IMR-90 (cell line): ENCODE measurements around the gene CLCN6. TPM values are rescaled to one million over a fixed set of nuclear protein-coding genes. Genes with fewer than 3 reads are reported as not detected.

Experiments used
- ATAC-seq: fragments of 200-7000 bp; cut with Tn5 transposase; 2 replicates; pipeline ENCODE4 v1.9.1; 2020; ENCODE audit warnings: low read depth, mild to moderate bottlenecking, moderate library complexity
- BruUV-seq: library from RNA; stranded (reverse); fragments of 400-500 nt; replicated peaks from 2 replicates; lab custom pipeline; 2021; lab: Mats Ljungman, UMichigan
- CTCF ChIA-PET: fragments of 300-600 bp; formaldehyde crosslinking; extraction: SDS; loops from one replicate; lab custom pipeline; 2021; ENCODE audit warnings: antibody characterized with exemption; lab: Yijun Ruan, JAX
- POLR2A ChIA-PET: fragments of 300-600 bp; sonication (Branson Sonifier 250); formaldehyde crosslinking; loops from one replicate; lab custom pipeline; 2022; ENCODE audit warnings: antibody characterized with exemption; ENCODE audit not compliant: unreplicated experiment; lab: Charles Lee
- DNase-seq: peaks from one replicate; pipeline ENCODE4 v3.0.0; 2013
- H2AFZ ChIP-seq: replicated peaks from 2 replicates; pipeline ENCODE3; 2013; ENCODE audit warnings: low read length, mild to moderate bottlenecking; ENCODE audit not compliant: poor library complexity
- H2AK5ac ChIP-seq: 2 replicates; pipeline ENCODE4 v1.6.1; 2013; ENCODE audit warnings: low read depth, low read length, inconsistent platforms
- H2AK9ac ChIP-seq: replicated peaks from 2 replicates; pipeline ENCODE3; 2013; ENCODE audit warnings: mild to moderate bottlenecking, low read depth, low read length, moderate library complexity; ENCODE audit not compliant: poor library complexity
- H2BK120ac ChIP-seq: 2 replicates; pipeline ENCODE4 v1.6.1; 2013; ENCODE audit warnings: low read depth, low read length, inconsistent platforms
- H2BK15ac ChIP-seq: 3 replicates; pipeline ENCODE4 v1.6.1; 2013; ENCODE audit warnings: low read depth, low read length, inconsistent platforms
- H2BK20ac ChIP-seq: 2 replicates; pipeline ENCODE4 v1.6.1; 2013; ENCODE audit warnings: low read depth, mild to moderate bottlenecking, inconsistent platforms, low read length, moderate library complexity
- H2BK5ac ChIP-seq: 2 replicates; pipeline ENCODE4 v1.6.1; 2013; ENCODE audit warnings: mild to moderate bottlenecking, low read depth, low read length, inconsistent platforms; ENCODE audit not compliant: poor library complexity, severe bottlenecking
- H3K14ac ChIP-seq: replicated peaks from 2 replicates; pipeline ENCODE4 v1.6.1; 2013; ENCODE audit warnings: low read depth, low read length, inconsistent platforms
- H3K18ac ChIP-seq: 2 replicates; pipeline ENCODE4 v1.6.1; 2013; ENCODE audit warnings: low read depth, low read length, control low read depth
- H3K23ac ChIP-seq: 2 replicates; pipeline ENCODE4 v1.6.1; 2013; ENCODE audit warnings: low read depth, low read length, inconsistent platforms
- H3K27ac ChIP-seq: 2 replicates; pipeline ENCODE4 v1.5.1; 2013; ENCODE audit warnings: mild to moderate bottlenecking, control low read depth, low read length; ENCODE audit not compliant: insufficient read depth
- H3K27me3 ChIP-seq: 2 replicates; pipeline ENCODE4 v1.6.1; 2013; ENCODE audit warnings: low read length; ENCODE audit not compliant: control insufficient read depth, insufficient read depth
- H3K36me3 ChIP-seq: 2 replicates; pipeline ENCODE4 v1.6.1; 2013; ENCODE audit warnings: low read length, mixed read lengths; ENCODE audit not compliant: control insufficient read depth, insufficient read depth
- H3K4ac ChIP-seq: 2 replicates; pipeline ENCODE4 v1.6.1; 2013; ENCODE audit warnings: low read depth, low read length, inconsistent platforms
- H3K4me1 ChIP-seq: 2 replicates; pipeline ENCODE4 v1.6.1; 2013; ENCODE audit warnings: low read length, mixed read lengths; ENCODE audit not compliant: control insufficient read depth, insufficient read depth
- H3K4me2 ChIP-seq: 2 replicates; pipeline ENCODE4 v1.6.1; 2013; ENCODE audit warnings: low read depth, mild to moderate bottlenecking, control low read depth, low read length, moderate library complexity
- H3K4me3 ChIP-seq: 2 replicates; pipeline ENCODE4 v1.5.1; 2013; ENCODE audit warnings: low read depth, mild to moderate bottlenecking, control low read depth, low read length, moderate library complexity; ENCODE audit not compliant: insufficient read depth
- H3K56ac ChIP-seq: 2 replicates; pipeline ENCODE4 v1.6.1; 2013; ENCODE audit warnings: low read length, inconsistent platforms; ENCODE audit not compliant: insufficient read depth; ENCODE audit errors: extremely low read depth
- H3K79me1 ChIP-seq, 2 experiments: 2 replicates each; pipeline ENCODE4 v1.6.1; 2013; ENCODE audit warnings: low read length in 2 of 2, inconsistent platforms in 1 of 2, low read depth in 1 of 2
- H3K9ac ChIP-seq: 2 replicates; pipeline ENCODE4 v1.6.1; 2013; ENCODE audit warnings: low read depth, low read length, control low read depth
- H3K9me1 ChIP-seq: 2 replicates; pipeline ENCODE4 v1.6.1; 2013; ENCODE audit warnings: low read length, inconsistent platforms; ENCODE audit not compliant: insufficient read depth
- H3K9me3 ChIP-seq: 2 replicates; pipeline ENCODE4 v1.6.1; 2013; ENCODE audit warnings: low read length; ENCODE audit not compliant: control insufficient read depth, insufficient read depth
- H4K20me1 ChIP-seq: 2 replicates; pipeline ENCODE4 v1.6.1; 2013; ENCODE audit warnings: low read length, inconsistent platforms; ENCODE audit not compliant: insufficient read depth
- H4K5ac ChIP-seq: 2 replicates; pipeline ENCODE4 v1.6.1; 2013; ENCODE audit warnings: mild to moderate bottlenecking, low read depth, low read length, control low read depth
- H4K8ac ChIP-seq, 2 experiments: 2 replicates each; pipeline ENCODE4 v1.6.1; 2013; ENCODE audit warnings: low read depth in 2 of 2, low read length in 2 of 2, control low read depth in 1 of 2, inconsistent platforms in 1 of 2
- H4K91ac ChIP-seq: 2 replicates; pipeline ENCODE4 v1.6.1; 2013; ENCODE audit warnings: low read depth, low read length, inconsistent platforms; ENCODE audit not compliant: insufficient read depth
- CEBPB ChIP-seq: IDR thresholded peaks from 2 replicates; pipeline ENCODE4 v1.6.1; 2012; ENCODE audit warnings: low read depth, low read length, improper control_type of control experiment
- RCOR1 ChIP-seq: IDR thresholded peaks from 2 replicates; pipeline ENCODE4 v1.6.1; 2012; ENCODE audit warnings: mild to moderate bottlenecking, low read length, improper control_type of control experiment; ENCODE audit not compliant: insufficient replicate concordance
- WGBS, 2 experiments: methylation state at CpG; one replicate each; pipeline versions ENCODE4 v1.1.5 to v1.1.7; 2013; ENCODE audit warnings: missing lambda C conversion rate in 2 of 2; ENCODE audit not compliant: insufficient read length in 1 of 2; ENCODE audit errors: extremely low coverage in 2 of 2; 5-methylcytosine and 5-hydroxymethylcytosine counted together
- dilution Hi-C: fragments of 300-500 bp; cut with HindIII; formaldehyde crosslinking; loops from one replicate; pipeline ENCODE4 v1.14.3; 2018; ENCODE audit warnings: low sequenced_read_pairs; ENCODE audit not compliant: unreplicated experiment
- in situ Hi-C: fragments of 300-500 bp; cut with MboI; formaldehyde crosslinking; loops from 3 replicates; pipeline ENCODE4 v1.14.3; 2019; ENCODE audit warnings: low sequenced_read_pairs, inconsistent platforms, mixed read lengths
- intact Hi-C: fragments of 100-400 bp; cut with micrococcal nuclease; formaldehyde crosslinking; loops from 2 replicates; pipeline ENCODE4 v1.10.0; 2022
- polyA plus RNA-seq, 3 experiments: library from polyadenylated mRNA; depleted of rRNA; stranded (reverse); fragments of >200 nt; gene quantifications; 2 replicates each; pipeline ENCODE4 v1.2.3, GENCODE V29; 2012; ENCODE audit warnings: low replicate concordance in 1 of 3
- total RNA-seq: library from RNA; depleted of rRNA; stranded (reverse); fragments of >200 nt; gene quantifications from 2 replicates; pipeline ENCODE4 v1.2.3, GENCODE V29; 2012
- TF ChIP-seq, protein P1 (sequence below): conservative IDR thresholded peaks from 2 replicates; pipeline ENCODE4 v1.5.1; 2012; ENCODE audit warnings: mild to moderate bottlenecking, low read depth, low read length, improper control_type of control experiment

CLCN6 gene
- total and polyA plus RNA-seq, 2 of the 4 experiments (the other 2 are of a cell fraction): 4.1 to 10.6 TPM

DNA sequence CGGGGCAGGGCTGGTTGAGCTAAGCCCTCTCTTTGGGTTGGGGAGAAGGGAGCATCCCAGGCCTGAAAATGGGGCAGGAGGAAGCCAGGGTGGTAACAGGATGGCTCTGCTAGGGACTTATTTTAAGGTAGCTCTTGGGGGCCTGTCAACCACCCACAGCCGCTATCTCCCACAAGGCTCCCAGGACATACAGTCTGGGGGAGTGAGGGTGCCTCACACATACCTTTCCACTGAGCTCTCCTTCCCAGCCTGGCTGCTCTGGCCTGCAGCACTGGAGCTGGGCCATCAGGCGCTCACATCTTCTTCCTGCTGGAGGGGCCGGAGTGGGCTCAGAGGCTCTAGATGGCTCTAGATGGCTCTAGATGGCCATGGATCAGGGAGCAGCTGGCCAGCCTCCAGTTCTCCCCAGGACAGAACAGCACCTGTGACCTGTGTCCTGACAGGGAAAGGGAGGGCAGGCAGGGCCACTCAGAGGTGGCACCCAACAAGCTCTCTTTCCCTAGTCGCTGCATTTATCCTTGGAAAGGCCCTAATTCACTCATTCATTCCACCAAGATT, 63.7 kb downstream of the CLCN6 start:
- no peak overlapping the region for H3K14ac ChIP-seq
- no peak overlapping the region for H2BK5ac ChIP-seq
- no peaks in the 10 kb centered on the region for H3K79me1 ChIP-seq
- H3K36me3 ChIP-seq: no peaks in the 10 kb centered on the region
- H4K91ac ChIP-seq: no peak overlapping the region
- no peaks in the 10 kb centered on the region for H4K20me1 ChIP-seq
- CTCF ChIA-PET: no interaction called here
- H4K8ac ChIP-seq: no peak overlapping the region
- H3K9ac ChIP-seq: no peak overlapping the region
- H3K4me2 ChIP-seq: no peak overlapping the region
- ATAC-seq (no peak), DNase-seq (no peak)
- H2BK120ac ChIP-seq: no peak overlapping the region
- H2AFZ ChIP-seq: no peak overlapping the region
- H3K27ac ChIP-seq: no peak overlapping the region
- no peak overlapping the region for H3K4me3 ChIP-seq
- H3K18ac ChIP-seq: no peak overlapping the region
- H3K27me3 ChIP-seq: peaks cover 36% of the 10 kb centered on the region
- TF ChIP-seq, protein P1, sequence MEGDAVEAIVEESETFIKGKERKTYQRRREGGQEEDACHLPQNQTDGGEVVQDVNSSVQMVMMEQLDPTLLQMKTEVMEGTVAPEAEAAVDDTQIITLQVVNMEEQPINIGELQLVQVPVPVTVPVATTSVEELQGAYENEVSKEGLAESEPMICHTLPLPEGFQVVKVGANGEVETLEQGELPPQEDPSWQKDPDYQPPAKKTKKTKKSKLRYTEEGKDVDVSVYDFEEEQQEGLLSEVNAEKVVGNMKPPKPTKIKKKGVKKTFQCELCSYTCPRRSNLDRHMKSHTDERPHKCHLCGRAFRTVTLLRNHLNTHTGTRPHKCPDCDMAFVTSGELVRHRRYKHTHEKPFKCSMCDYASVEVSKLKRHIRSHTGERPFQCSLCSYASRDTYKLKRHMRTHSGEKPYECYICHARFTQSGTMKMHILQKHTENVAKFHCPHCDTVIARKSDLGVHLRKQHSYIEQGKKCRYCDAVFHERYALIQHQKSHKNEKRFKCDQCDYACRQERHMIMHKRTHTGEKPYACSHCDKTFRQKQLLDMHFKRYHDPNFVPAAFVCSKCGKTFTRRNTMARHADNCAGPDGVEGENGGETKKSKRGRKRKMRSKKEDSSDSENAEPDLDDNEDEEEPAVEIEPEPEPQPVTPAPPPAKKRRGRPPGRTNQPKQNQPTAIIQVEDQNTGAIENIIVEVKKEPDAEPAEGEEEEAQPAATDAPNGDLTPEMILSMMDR: no peak
- TF ChIP-seq RCOR1 (no peak), CEBPB (no peak)
- no peak overlapping the region for H3K4ac ChIP-seq
- no peaks in the 10 kb centered on the region for H3K9me3 ChIP-seq
- no peak overlapping the region for H2AK5ac ChIP-seq
- H2AK9ac ChIP-seq: no peak overlapping the region
- POLR2A ChIA-PET: interaction anchor here (1.2 kb wide), 1 partner anchor 38 kb away, joined by 3 read pairs; no protein-coding TSS in a partner anchor
- dilution Hi-C loops (no loop called here), intact Hi-C loops (no loop called here), in situ Hi-C loops (no loop called here)
- H3K9me1 ChIP-seq: no peaks in the 10 kb centered on the region
- WGBS, 2 experiments: 80% methylated on average over 1 of the region's 5 CpGs; no CpG with 5 or more reads in 1 of the 2 experiments
- no peak overlapping the region for H3K56ac ChIP-seq
- H2BK20ac ChIP-seq: no peak overlapping the region
- H3K4me1 ChIP-seq: no peaks in the 10 kb centered on the region
- no TSS peak for BruUV-seq
- H3K23ac ChIP-seq: no peak overlapping the region
- no peak overlapping the region for H2BK15ac ChIP-seq
- H4K5ac ChIP-seq: no peak overlapping the region
